A673 (cell line): ENCODE data around the gene ZCCHC13.
"Not testable (repeated sequence)": the region's sequence is repeated elsewhere in the genome, so short reads cannot be mapped to it uniquely, and the experiment has no call there.

Experiments used
- EZH2 ChIP-seq: fragments of 200-600 bp; sonication (generic); IDR thresholded peaks from 2 replicates; pipeline ENCODE4 v1.6.1; 2017; ENCODE audit warnings: borderline replicate concordance, low read depth, mild to moderate bottlenecking, mixed read lengths, antibody characterized with exemption, low read length; ENCODE audit not compliant: poor library complexity, severe bottlenecking
- TF ChIP-seq, protein P1 (sequence below): fragments of 300-800, 200-600 bp; sonication (generic); conservative IDR thresholded peaks from 2 replicates; pipeline ENCODE4 v1.5.1; 2017; ENCODE audit warnings: low read depth, mild to moderate bottlenecking, antibody characterized with exemption, low read length, moderate library complexity, mixed read lengths

DNA sequence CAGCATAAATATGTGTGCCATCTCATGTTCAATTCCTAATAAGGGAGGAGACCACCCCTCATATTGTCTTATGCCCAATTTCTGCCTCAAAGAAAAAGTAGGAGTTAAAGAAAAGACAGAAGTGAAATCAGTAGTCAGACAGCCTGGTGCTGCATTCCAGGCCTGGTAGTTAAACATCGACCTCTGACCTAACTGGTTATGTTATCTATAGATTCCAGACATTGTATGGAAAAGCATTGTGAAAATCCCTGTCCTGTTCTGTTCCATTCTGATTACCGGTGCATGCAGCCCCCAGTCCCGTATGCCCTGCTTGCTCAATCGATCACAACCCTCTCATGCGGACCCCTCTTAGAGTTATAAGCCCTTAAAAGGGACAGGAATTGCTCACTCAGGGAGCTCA is 38.2 kb downstream of the ZCCHC13 start:
- TF ChIP-seq, protein P1, sequence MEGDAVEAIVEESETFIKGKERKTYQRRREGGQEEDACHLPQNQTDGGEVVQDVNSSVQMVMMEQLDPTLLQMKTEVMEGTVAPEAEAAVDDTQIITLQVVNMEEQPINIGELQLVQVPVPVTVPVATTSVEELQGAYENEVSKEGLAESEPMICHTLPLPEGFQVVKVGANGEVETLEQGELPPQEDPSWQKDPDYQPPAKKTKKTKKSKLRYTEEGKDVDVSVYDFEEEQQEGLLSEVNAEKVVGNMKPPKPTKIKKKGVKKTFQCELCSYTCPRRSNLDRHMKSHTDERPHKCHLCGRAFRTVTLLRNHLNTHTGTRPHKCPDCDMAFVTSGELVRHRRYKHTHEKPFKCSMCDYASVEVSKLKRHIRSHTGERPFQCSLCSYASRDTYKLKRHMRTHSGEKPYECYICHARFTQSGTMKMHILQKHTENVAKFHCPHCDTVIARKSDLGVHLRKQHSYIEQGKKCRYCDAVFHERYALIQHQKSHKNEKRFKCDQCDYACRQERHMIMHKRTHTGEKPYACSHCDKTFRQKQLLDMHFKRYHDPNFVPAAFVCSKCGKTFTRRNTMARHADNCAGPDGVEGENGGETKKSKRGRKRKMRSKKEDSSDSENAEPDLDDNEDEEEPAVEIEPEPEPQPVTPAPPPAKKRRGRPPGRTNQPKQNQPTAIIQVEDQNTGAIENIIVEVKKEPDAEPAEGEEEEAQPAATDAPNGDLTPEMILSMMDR: not testable (repeated sequence)
- TF ChIP-seq EZH2: not testable (repeated sequence)
